Occipital lobe (tissue), 2 donors: ENCODE results near the gene DUS1L. TPM values are rescaled to one million over a fixed set of nuclear protein-coding genes. Genes with fewer than 3 reads are reported as not detected.
A peak's percentile ranks its signal among the peaks of the same experiment; 100 is the strongest.

Experiments used
- DNase-seq: peaks from one replicate; lab custom pipeline; 2025; lab: John Stamatoyannopoulos, UW
- total RNA-seq: library from RNA; depleted of rRNA; stranded (reverse); fragments of >200 nt; gene quantifications from one replicate; pipeline ENCODE4 v1.2.3, GENCODE V29; 2014

DUS1L gene
- total RNA-seq, 1 donor from 2014 or later, result 21.4 TPM

DNA sequence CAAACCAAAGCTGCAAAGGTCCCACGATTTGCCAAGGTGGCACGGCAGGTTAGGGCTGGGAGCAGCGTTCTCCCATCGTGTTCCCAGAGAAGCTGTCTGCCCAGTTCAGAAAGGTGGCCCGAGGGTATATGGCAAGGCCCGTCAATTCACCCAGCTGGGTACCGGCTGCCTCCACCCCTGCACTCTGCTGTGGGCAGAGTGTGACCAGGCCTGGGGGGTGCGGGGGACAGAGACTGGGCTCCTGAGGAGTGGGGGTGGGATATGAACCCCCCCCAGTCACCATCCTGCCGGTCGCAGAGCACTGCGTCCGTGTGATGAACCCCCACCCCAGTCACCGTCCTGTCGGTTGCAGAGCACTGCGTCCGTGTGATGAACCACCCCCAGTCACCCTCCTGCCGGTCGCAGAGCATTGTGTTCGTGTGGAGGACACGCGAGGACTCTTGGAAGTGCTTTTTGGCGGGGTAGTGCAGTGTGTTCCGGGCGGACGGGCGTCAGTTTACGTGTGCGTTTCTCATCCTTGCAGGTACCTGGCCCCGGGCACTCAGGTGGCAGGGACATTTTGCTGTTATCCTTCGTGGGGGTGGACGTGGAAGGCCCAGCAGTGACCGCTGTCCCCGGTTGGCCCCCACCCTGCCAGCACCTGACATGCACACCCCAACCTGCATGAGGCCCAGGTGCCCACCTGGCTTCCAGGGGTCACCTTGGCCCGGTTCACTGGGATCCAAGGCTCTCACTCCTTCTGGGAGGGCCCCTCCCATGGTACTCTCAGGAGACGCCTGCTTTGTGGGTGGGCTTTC, 35.1 kb upstream of the DUS1L start:
- no peak for DNase-seq

DNA sequence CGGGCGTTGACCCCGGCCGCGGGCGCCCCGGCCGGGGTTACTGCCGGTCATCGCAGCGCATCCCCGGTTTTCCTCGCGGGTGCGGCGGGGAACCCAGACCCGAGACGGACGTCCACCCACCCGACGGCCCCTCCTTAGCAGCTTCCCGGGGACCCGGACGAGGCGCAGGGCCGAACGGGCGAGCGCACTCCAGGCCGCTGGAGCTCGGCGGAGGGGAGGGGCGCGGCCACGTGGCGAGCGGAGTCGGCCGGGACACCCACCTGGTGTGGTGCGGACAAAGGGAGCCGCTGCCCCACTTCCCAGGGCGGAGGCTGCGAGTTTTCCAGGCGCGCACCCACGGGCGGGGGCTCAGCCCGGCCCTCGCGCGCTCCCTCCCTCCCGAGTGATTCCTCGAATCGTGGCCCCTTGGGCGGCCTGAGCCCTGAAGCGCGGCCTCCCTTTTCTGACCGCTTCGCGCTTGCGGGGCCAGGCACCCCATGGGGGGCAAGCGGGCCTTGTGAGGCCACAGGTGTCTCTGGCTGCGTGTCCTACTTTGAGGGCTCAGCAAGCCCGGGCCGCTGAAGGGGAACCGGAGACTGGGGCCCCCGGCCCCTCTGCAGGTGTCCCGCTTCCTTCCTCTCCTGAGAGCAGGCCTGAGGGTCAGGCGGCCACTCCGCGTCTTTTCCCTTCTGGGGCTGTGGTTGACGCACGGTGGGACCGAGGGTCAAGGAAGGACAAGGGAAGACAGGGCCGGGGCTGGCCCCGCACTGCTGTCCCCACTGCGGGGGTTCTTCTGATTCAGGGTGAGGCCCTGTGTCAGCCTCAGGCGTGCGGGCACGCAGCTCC, 33.5 kb upstream of the DUS1L start:
- DNase-seq, result no peak

DNA sequence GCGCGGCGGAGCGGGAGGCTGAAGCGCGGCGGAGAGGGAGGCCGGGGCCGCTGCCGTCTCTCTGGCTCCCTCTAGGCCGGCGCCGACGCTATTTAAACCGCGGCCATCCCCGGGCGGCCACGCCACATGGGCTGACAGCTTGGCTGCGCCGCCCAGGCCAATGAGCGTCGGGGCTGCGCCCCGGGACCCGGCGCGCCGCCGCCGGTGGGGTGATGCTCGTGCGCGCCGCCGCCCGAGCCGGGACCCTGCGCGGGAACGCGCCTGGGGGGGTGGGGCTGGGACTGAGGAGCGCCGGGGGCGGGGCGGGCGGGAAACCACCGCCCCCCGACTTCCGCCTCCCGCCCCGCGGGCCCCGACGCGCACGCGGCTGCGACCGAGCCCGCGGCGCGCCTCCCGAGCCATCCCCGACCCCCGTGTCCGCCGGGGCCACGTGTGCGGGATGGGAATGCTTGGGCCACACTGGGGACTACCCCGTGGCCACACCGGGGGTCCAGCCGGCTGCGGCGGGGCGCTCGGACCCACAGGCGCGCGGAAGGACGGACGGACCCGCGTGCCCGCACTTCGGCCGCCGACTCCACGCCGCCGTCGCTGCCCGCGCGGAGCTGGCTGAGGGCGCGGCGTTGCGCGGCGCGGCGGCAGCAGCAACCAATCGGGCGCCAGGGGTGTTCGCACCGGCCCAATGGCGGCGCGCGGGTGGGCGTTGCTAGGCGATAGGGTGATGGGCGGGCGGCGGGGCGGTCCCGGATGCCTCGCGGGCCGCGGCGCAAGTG, 32.8 kb upstream of the DUS1L start, which contains the start of gene FASN:
Gene FASN (minus strand): TSS at position 68 of the 770 bp plus-strand sequence. CDS start 1,791 bp downstream, outside the sequence.
- DNase-seq, result peak; percentile 90

DNA sequence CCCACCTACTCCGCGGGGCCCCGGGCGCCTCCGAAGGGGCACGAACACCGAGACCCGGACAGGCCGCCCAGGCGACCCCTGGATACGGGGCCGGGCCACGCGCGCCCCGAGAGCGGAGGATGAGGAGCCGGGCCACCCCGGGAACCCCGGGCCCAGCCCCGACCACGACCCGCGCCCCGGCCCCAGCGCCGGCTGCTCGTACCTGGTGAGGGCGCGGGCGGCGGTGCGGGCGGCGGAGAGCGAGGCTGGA, 32.2 kb upstream of the DUS1L start:
- no peak for DNase-seq

DNA sequence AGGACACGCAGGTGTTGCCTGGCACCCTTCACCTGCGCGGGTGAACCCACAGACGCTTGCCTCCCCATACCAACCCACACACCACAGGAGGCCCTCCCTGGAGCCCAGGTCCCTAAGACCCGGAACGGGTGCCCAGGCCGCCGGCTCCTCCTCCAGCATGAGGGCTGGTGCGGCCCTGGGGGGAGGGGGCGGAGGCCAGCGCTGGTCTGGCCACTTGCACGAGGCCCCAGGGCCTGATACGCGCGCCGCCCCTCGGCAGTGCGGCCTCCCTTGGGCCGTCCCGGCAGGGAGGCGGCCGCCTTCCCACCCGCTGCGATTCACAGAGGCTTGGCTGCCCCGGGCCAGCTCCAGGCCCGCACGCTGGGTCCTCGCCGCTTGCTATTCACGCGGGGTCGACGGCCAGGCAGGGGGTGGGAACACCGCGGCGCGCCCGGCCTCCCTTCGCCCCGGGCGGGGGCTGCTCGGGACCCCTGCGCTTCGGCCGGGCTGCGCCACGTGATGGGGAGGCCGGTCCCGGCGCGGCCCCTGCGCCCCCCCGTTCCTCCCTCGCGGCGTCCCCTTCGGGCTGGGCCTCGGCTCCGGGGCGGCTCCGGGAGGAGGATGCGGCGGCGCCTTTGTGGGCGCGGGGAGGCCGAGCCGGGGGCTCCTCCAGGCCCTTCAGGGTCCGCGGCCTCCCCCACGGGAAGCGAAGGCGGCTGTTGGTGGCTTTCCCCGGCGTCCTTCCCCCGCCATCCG, 31.7 kb upstream of the DUS1L start:
- DNase-seq, result no peak

DNA sequence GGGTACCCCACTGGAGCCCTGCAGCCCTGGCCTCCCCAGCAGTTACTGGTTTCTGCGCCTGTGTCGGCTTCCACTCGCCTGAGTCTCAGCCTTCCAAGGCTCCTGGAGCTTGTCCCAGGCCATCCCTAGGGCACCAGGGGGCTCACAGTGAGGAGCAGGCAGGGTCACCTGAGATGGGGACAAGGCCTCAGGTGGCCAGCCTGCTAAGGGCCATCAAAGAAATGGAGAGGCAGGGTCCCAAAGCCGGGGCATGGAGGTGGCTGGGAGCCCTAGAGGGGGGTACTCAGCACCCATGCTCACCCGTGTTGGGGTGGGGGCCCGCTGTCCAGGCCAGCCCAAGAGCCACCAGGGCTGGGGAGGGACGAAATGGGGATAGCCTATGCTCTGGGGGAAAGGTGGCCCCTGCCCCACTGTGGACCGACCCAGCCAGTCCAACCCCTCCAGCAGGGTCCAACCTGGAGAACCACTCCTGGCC, 31.1 kb upstream of the DUS1L start:
- no peak for DNase-seq

DNA sequence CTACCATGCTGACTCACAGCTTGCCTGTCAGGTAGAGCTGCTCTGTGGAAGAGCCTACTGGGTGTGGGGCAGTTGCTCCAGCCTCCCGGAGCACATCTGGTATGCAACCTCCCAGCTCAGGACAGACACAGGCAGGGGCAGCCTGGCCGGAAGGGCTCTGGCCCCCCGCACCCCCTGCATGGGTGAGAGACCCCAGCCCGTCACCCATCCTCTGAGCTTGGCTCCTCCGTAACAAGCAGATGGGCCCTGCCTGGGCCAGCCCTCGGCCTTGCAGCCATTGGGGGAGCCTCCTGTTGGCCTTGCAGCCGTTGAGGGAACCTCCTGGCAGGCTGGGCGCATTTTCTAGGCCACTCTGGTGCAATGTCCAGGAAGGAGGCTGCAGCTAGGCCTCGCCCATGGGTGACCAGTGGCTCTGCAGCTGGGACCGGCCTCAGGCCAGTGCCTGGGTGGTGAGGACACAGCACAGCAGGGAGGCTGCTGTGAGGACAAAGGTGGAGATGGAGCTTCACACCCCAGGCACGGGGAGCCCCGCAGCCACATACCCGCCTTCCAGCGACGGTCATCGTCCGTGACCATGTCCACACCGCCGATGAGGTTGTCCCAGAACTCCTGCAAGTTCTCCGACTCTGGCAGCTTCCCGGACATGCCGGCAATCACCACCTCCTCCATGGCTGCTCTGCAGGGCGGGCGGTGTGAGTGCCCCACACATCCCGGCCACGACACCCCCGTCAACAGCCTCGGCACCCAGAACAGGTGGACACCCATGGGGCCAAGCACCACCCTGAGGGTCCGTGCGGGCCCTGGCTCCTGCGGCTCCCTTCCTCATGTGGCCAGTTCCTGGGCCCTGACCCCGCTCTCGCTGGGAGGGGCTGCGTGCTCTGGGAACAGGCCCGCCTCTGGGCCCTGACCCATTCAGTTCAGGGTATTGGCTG, 30.4 kb upstream of the DUS1L start:
- no peak for DNase-seq

DNA sequence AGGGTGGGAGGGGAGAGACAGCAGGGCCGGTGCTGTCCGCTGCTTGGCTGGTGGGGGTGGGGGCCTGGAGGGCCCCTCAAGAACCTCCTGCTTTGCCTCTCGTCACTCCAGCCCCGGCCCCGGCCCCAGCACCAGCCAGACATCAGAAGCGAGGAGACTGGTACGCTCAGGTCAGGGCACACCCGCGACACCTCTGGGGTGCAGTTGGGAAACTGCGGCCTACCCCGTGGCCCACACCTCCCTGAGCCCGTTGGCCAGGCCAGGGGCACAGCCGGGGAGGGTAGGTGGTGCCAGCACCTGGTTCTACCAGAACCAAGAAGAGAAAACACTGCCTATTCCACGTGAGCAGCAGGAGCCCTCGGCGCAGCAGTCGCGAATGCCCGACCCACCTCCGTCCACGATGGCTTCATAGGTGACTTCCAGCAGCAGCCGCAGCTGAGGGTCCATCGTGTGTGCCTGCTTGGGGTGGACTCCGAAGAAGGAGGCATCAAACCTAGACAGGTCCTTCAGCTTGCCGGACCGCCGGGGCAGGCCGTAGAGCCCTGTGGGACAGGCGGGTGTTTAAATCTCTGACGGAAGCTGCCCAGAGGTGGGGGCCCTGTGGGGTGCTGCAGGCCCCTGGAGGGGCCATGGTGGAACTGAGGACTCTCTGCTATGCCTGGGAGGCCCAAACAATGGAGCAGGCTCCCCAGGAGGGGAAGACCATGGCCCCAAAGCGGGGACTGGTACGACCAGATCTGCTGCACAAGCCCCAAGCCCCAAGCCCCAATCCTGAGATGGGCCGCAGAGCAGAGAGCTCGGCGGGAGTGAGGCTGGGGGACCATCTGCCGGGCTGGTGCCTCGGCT, 29.6 kb upstream of the DUS1L start:
- DNase-seq, result no peak

DNA sequence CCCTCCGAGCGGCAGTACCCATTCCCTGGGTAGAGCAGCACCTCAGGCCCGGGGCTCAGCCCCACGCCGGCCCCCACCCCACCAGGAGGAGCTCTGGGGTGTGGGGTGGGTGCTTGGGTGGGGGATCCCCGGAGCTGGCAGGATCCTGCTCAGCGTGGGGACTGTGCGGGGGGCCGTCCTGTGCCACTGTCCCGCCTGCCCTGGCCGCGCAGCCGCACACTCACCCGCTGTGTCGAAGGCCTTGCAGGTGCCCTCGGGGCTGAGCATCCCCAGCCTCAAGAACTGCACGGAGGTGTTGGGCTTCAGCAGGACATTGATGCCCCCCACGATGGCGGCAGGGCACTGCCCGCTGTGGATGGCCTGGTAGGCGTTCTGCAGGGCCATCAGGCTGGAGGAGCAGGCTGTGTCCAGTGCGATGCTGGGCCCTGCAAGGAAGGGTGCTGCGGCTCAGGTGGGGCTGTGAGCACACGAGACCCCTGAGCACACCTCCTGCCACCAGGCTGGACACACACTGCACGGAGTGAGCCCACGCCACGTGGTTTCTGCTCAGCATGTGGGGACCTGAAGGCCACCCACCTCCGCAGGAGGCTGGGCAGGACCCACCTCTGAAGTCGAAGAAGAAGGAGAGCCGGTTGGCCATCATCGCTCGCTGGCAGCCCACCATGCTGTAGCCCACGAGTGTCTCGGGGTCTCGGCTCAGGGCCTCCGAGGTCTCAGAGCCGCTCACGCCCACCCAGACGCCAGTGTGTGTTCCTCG, 27.6 kb upstream of the DUS1L start:
- DNase-seq, result no peak

DNA sequence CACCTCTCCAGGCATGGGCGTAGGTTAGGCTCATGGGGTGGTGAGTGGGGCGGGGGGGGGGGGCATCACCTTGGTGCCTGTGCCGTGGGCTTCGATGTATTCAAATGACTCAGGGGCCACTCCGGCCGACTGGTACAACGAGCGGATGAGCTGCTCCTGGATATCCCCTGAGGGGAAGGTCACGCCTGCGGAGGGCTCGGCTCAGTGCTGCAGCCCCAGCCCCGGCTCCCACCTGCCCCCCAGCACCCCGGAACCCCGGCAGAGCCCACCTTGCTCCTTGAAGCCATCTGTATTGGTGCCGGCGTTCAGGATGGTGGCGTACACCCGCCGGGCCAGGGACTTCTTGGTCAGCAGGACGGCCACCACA, 27.0 kb upstream of the DUS1L start:
- DNase-seq, result no peak

DNA sequence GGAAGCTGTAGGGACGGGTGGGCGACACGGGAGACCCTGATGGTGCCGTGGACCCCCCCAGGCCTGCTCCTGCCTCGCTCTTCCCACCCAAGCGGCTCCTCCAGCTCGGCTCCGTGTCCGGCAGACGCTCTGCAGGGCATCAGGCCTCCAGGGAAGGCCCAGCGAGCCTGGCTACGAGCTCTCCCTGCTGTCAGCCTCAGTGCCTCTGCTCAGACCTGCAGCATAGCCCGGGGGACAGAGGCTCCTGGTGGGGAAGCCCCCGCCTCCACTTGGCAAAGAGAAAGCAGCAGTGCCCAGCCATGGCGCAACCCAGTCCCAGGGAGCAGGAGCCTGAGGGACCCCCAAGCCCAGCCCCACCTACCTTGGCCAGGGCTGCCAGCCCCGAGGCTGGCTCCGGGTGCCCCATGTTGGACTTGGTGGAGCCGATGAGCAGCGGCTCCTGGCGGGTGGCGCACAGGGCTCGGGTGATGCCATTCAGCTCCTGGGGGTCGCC, 26.5 kb upstream of the DUS1L start:
- no peak for DNase-seq

DNA sequence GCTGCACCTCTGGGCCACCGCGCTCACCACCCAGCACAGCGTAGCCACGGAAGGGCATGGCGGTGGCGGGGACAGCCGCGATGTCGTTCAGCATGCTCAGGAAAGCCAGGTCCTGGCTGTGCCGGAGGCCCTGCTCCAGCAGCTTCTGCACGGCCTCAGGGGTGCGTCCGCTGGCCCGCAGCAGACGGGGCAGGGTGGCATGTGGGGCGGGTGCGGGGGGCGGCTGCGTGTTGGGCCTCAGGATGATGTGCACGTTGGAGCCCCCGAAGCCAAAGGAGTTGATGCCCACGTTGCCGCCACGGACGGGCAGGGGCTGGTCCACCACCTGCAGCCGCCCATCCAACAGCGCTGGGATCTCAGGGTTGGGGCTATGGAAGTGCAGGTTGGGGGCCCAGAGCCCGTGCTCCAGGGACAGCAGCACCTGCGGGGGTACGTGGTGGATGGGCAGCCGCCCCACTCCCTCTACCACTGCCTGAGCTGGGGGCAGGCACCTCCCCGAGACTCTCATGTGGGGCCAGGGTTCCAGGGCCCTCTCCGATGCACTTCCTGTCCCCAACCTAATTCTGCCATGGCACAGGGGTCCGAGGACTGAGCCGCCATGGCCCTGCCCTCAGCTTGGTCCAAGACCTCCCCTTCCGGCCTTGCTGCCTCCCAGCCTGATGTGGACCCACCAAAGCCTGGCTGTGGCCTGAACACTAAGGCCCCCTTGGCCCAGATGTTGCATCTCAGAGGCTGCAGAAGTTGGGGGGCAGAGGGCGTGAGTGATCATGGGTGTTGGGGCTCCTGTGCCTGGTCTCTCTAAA, 25.9 kb upstream of the DUS1L start:
- DNase-seq, result no peak

DNA sequence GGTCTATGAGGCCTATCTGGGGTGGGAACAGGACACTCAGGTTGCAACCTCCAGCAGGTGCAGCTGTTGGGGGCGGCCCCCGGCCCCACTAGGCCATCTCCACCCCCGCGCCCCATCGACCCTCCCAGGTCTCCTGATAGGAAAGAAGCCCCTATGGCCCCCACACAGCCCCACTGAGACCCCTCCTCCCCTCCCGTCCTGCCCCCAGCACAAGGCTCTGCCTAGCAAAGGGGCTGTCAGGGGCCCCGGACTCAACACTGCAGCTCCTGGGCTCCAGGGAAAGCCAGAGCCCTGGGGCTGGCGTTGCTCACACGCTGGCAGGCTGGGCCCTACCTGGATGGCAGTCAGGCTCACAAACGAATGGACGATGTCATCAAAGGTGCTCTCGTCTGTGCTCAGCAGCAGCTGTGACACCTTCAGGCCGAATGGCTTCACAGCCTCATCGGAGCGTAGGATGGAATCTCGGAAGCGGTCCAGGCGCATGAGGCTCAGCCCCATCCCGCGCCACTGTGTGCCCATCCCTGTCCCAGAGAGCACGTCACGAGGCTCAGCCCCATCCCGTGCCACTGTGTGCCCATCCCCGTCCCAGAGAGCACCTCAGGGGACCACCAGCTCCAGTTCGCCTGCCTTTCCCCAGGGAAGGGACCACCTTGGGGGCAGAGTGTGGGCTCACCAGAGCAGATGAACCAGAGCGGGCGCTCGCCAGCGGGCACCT, 25.1 kb upstream of the DUS1L start:
- DNase-seq, result no peak

DNA sequence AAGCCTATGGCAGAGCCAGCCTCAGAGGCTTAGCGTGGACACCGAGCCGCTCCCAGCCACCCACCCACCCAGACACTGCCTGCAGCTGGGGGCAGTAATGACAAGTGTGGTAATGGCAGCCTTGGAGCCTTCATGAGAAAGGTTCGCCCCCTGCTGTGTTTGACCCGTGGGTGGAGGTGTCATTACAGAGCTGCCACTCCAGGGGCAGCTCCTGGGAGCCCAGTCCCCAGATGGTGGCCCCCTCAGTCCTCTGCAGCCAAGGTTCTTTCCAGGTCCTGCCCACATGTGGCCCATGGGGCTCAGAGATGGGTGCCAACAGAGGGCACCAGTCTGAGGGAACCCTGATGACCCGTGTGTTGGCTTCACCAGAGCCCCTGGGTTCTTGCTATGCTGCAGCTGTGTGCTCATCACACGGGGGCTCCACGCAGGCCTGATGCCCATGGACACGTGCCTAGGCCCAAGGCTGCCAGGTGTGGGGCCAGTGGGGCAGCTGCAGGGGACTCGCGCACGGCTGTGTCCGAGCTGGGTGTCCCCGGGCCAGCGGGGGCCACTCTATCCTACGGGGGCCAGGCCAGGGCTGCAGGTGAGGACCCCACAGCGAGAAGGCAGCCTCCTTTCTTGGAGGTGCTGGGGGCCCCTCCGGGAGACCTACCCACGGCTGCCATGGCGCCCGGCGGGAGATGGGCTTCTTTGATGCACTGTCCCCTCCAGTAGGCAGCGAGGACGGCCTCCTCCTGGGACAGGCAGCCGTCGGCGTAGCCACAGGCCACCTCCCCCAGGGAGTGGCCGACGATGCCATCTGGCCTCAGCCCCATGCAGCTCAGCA, 24.3 kb upstream of the DUS1L start:
- DNase-seq, result no peak

DNA sequence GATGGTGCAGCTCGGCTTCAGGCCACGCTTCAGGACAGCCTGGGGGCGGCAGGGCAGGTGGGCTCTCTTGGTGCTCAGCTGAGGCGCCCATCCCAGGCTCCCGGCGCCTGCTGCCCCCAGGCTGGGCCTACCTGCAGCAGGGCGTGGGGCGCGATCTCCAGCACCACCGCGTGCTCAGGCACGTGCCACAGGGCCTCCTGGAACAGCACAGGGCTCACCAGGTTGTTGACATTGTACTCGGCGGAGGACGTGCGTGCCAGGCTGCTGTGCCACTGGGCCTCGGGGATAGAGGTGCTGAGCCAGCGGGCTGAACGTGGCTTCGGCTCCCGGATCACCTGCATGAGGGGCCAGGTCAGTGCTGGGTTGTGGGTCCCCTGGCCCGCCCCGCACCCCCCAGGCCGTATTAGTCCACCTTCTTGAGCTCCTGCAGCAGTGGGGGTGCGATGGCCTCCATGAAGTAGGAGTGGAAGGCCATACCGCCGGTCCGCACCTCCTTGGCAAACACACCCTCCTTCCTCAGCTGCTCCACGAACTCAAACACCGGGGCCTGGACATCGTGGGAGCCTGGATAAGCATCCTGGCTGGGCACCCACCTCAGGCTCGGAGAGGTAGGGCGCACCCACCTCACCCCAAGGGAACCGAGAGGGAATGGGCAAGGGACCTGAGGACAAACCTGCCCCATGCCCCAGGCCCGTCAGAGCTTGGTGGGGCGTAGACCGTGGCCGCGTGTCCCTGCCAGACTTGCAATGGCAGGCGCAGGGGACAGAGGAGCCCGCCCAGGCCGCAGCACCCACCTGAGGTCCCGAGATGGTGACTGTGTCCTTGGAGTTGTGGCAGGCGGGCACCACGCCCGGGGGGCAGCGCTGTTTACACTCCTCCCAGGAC, 23.5 kb upstream of the DUS1L start:
- DNase-seq, result no peak
